CD4-positive, alpha-beta T cell treated with Interleukin-12 subunit alpha and Interleukin-12 subunit beta, for 1 hour (primary cell): Measurements from ENCODE around the gene SEMA3A.

Experiments used
- DNase-seq: peaks from one replicate; pipeline ENCODE4 v3.0.0-alpha.2; 2020

Gene SEMA3A

DNA sequence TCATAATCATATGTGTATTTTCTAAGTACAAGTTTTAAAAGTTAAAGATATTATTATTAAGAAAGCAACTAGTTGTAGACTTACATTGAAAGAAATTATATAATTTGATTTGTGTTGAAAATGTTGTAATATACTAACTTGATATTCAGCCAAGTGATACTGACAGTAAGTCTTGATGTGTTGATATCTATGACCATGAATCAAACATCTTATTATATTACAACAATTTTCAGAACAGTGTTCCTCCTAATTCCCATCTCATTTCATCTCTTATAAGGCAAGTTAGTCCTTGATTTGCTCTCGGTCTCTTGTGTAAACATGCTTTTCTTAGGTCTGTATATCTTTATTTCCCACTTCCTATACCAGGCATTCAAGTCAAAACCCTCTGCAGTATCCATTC lies 276.4 kb downstream of the SEMA3A start:
- no peak for DNase-seq

GRCh38 chr7:83913174-83913573 lies 281.4 kb downstream of the SEMA3A start:
- DNase-seq: no peak

GRCh38 chr7:83908526-83908925 lies 286.1 kb downstream of the SEMA3A start:
- DNase-seq: no peak
